Measurements from ENCODE around the gene PROSER3.

DNA sequence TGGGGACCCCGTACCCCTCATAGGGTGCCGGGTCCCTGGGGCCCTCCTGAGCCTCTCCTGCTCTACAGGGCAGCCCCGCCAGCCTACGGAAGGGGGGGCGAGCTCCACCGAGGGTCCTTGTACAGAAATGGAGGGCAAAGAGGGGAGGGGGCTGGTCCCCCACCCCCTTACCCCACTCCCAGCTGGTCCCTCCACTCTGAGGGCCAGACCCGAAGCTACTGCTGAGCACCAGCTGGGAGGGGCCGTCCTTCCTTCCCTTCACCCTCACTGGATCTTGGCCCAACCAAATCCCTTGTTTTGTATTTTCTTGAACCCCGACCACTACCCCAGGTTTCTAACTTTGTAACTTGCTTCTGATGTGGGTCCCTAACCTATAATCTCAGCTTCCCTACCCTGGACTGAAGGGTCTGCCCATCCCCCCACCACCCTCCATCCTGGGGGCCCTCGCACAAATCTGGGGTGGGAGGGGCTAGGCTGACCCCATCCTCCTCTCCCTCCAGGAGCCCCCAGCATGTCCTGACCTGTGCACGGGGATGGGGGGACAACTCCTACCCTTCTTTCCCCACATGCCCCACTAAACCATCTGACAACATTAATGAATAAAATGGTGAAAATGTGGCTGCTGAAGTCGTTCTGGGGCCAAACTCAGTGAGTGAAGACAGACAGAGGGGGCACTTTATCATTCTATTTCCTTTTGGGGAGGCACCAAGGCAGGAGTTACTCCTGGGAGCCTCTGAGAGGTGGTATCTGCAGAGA, 30.4 kb downstream of the PROSER3 start:
- TF ChIP-seq, protein P1, sequence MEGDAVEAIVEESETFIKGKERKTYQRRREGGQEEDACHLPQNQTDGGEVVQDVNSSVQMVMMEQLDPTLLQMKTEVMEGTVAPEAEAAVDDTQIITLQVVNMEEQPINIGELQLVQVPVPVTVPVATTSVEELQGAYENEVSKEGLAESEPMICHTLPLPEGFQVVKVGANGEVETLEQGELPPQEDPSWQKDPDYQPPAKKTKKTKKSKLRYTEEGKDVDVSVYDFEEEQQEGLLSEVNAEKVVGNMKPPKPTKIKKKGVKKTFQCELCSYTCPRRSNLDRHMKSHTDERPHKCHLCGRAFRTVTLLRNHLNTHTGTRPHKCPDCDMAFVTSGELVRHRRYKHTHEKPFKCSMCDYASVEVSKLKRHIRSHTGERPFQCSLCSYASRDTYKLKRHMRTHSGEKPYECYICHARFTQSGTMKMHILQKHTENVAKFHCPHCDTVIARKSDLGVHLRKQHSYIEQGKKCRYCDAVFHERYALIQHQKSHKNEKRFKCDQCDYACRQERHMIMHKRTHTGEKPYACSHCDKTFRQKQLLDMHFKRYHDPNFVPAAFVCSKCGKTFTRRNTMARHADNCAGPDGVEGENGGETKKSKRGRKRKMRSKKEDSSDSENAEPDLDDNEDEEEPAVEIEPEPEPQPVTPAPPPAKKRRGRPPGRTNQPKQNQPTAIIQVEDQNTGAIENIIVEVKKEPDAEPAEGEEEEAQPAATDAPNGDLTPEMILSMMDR (IDR thresholded peaks at IDR 0.05) = no peak
- no peak for TF ChIP-seq POLR2A (IDR thresholded peaks at IDR 0.05)

Data from body of pancreas (tissue), 4 donors.